A549 (cell line): ENCODE measurements around the gene CBLIF. TPM values are rescaled to one million over a fixed set of nuclear protein-coding genes. Genes with fewer than 3 reads are reported as not detected.
"Not testable (repeated sequence)": the region's sequence is repeated elsewhere in the genome, so short reads cannot be mapped to it uniquely, and the experiment has no call there.

Experiments
- ATAC-seq, 2 experiments: fragments of 200-7000 bp in 1 of 2; fragments of >200 bp in 1 of 2; cut with Nextera tagmentation in 1 of 2; cut with Tn5 transposase in 1 of 2; 3 replicates each; pipeline versions ENCODE4 v1.8.0 to v1.9.1; 2018 to 2020; ENCODE audit warnings: mild to moderate bottlenecking in 1 of 2, moderate library complexity in 1 of 2
- CTCF ChIA-PET: fragments of 300-600 bp; sonication (Branson Sonifier 250); formaldehyde crosslinking; extraction: SDS; loops from one replicate; lab custom pipeline; 2021; ENCODE audit warnings: antibody characterized with exemption, inconsistent platforms; lab: Yijun Ruan, JAX
- POLR2A ChIA-PET: fragments of 350-600 bp; formaldehyde crosslinking; extraction: SDS; loops from one replicate; lab custom pipeline; 2021; ENCODE audit warnings: antibody characterized with exemption, inconsistent platforms; lab: Yijun Ruan, JAX
- DNase-seq, 2 experiments: peaks; one replicate each; pipeline versions ENCODE4 v3.0.0 to v3.0.0-alpha.2; 2011 to 2016; ENCODE audit warnings: low read depth in 1 of 2, low spot score in 1 of 2
- FAIRE-seq: peaks from 2 replicates; lab custom pipeline; 2011; peaks lifted over from hg19 to GRCh38; lab: Jason Lieb, UNC
- H3K27ac ChIP-seq, 2 experiments: fragments of >200 bp; sonication (Bioruptor Twin); formaldehyde crosslinking; 3 replicates each; pipeline ENCODE4 v1.5.1; 2016 to 2017
- H3K4me1 ChIP-seq: fragments of >200 bp; sonication (Bioruptor Twin); formaldehyde crosslinking; 3 replicates; pipeline ENCODE4 v1.6.1; 2016
- H3K4me2 ChIP-seq: fragments of >200 bp; sonication (Bioruptor Twin); formaldehyde crosslinking; 3 replicates; pipeline ENCODE4 v1.6.1; 2016
- H3K4me3 ChIP-seq: fragments of >200 bp; sonication (Bioruptor Twin); formaldehyde crosslinking; 3 replicates; pipeline ENCODE4 v1.5.1; 2016
- H3K9me3 ChIP-seq: fragments of >200 bp; sonication (Bioruptor Twin); formaldehyde crosslinking; 3 replicates; pipeline ENCODE4 v1.6.1; 2016
- ATOH8 ChIP-seq: fragments of 250-450 bp; sonication (Bioruptor Pico); IDR thresholded peaks from 2 replicates; pipeline ENCODE4 v1.5.0; 2020; ENCODE audit warnings: low read depth, mild to moderate bottlenecking, moderate library complexity
- CBX8 ChIP-seq: fragments of 200-600 bp; sonication (generic); IDR thresholded peaks from 2 replicates; pipeline ENCODE4 v1.6.1; 2016
- ESRRA ChIP-seq: fragments of 150-350 bp; IDR thresholded peaks from 2 replicates; pipeline ENCODE4 v1.6.1; 2014; ENCODE audit warnings: mild to moderate bottlenecking, low read length, borderline replicate concordance
- FOSL2 ChIP-seq, 2 experiments: fragments of 450-650 bp in 1 of 2; fragments of >200 bp in 1 of 2; sonication (Bioruptor Twin) in 1 of 2; formaldehyde crosslinking; IDR thresholded peaks; 2 replicates each; pipeline versions ENCODE4 v1.5.0 to v1.6.1; 2016 to 2020; ENCODE audit warnings: mild to moderate bottlenecking in 1 of 2, moderate library complexity in 1 of 2
- FOXS1 ChIP-seq: fragments of 250-450 bp; sonication (Bioruptor Pico); IDR thresholded peaks from 2 replicates; pipeline ENCODE4 v1.5.0; 2020; ENCODE audit warnings: mild to moderate bottlenecking, moderate library complexity
- GATA3 ChIP-seq: IDR thresholded peaks from 2 replicates; pipeline ENCODE4 v1.6.1; 2012; ENCODE audit warnings: borderline replicate concordance
- HEYL ChIP-seq: fragments of 250-450 bp; sonication (Bioruptor Pico); IDR thresholded peaks from 2 replicates; pipeline ENCODE4 v1.8.0; 2021; ENCODE audit warnings: mild to moderate bottlenecking, moderate library complexity
- JUN ChIP-seq, 2 experiments: fragments of >200 bp; sonication (Bioruptor Twin); formaldehyde crosslinking; IDR thresholded peaks; 2 replicates in 1 of 2; 3 replicates in 1 of 2; pipeline ENCODE4 v1.6.1; 2016 to 2017
- KDM1A ChIP-seq: fragments of 200-600 bp; sonication (generic); IDR thresholded peaks from 2 replicates; pipeline ENCODE4 v1.6.1; 2016; ENCODE audit warnings: low read depth, mild to moderate bottlenecking
- KDM5A ChIP-seq: fragments of 200-600 bp; sonication (generic); IDR thresholded peaks from 2 replicates; pipeline ENCODE4 v1.6.1; 2016; ENCODE audit warnings: antibody characterized with exemption, mild to moderate bottlenecking
- MAFK ChIP-seq: fragments of 450-650 bp; IDR thresholded peaks from 2 replicates; pipeline ENCODE4 v1.6.1; 2014; ENCODE audit not compliant: partially characterized antibody
- NPAS2 ChIP-seq: fragments of 250-450 bp; sonication (Bioruptor Pico); IDR thresholded peaks from 2 replicates; pipeline ENCODE4 v1.8.0; 2022; ENCODE audit warnings: mild to moderate bottlenecking, moderate library complexity, borderline replicate concordance
- NR3C1 ChIP-seq: fragments of >200 bp; sonication (Bioruptor Twin); formaldehyde crosslinking; IDR thresholded peaks from 3 replicates; pipeline ENCODE4 v1.6.1; 2017
- POLR2A ChIP-seq: IDR thresholded peaks from 2 replicates; pipeline ENCODE4 v1.6.1; 2012; ENCODE audit warnings: mild to moderate bottlenecking, low read length
- RAD21 ChIP-seq, 2 experiments: fragments of >200 bp in 1 of 2; sonication (Bioruptor Twin) in 1 of 2; formaldehyde crosslinking in 1 of 2; IDR thresholded peaks in 1 of 2; conservative IDR thresholded peaks in 1 of 2; 2 replicates in 1 of 2; 3 replicates in 1 of 2; pipeline ENCODE4 v1.6.1; 2012 to 2018; ENCODE audit warnings: inconsistent platforms in 1 of 2
- TFCP2L1 ChIP-seq: fragments of 250-450 bp; sonication (Bioruptor Pico); IDR thresholded peaks from 2 replicates; pipeline ENCODE4 v1.5.0; 2021; ENCODE audit warnings: mild to moderate bottlenecking
- ZNF302 ChIP-seq: fragments of 250-450 bp; sonication (Bioruptor Pico); IDR thresholded peaks from 2 replicates; pipeline ENCODE4 v1.9.0; 2021; ENCODE audit warnings: inconsistent platforms, mild to moderate bottlenecking, moderate library complexity
- WGBS: methylation state at CpG from one replicate; pipeline ENCODE4 v1.1.6; 2017; ENCODE audit errors: missing lambda C conversion rate; 5-methylcytosine and 5-hydroxymethylcytosine counted together
- polyA plus RNA-seq, 4 experiments: library from polyadenylated mRNA; depleted of rRNA in 3 of 4; stranded (reverse); fragments of >200 nt; fragmentation: RNase III in 1 of 4; extraction: RNeasy Plus Mini Kit Qiagen cat#74134 plus additional on column Dnase treatment in 1 of 4; gene quantifications; 2 replicates in 3 of 4; 3 replicates in 1 of 4; pipeline ENCODE4 v1.2.3, GENCODE V29; 2011 to 2017

CBLIF gene
- polyA plus RNA-seq, 2 of the 4 experiments (the other 2 are of a cell fraction), result not detected

- H3K4me2 ChIP-seq, result no peak overlapping the region; the same call in 2 of the 3 replicates
- POLR2A ChIA-PET, result no interaction called here
- 6% methylated on average over 2 of the region's 2 CpGs for WGBS
- CTCF ChIA-PET, result no interaction called here
- no peak overlapping the region for H3K27ac ChIP-seq
- ATAC-seq (peak; percentile 54 to 56; a peak in 3 of 6 replicates), FAIRE-seq (no peak), DNase-seq (peak in 1 of 2 experiments; percentile 44)
- no peak overlapping the region for H3K4me3 ChIP-seq
- TF ChIP-seq MAFK (peak; percentile 65), GATA3 (no peak)
- peaks cover 6% of the 10 kb centered on the region; the same call in 1 of the 3 replicates for H3K4me1 ChIP-seq
- H3K9me3 ChIP-seq, result no peaks in the 10 kb centered on the region
These were observed 3.8 kb upstream of the CBLIF start for GRCh38 chr11:59849129-59849528.

GRCh38 chr11:59848439-59848838, 3.1 kb upstream of the CBLIF start:
- POLR2A ChIA-PET, H3K4me2 ChIP-seq, H3K4me3 ChIP-seq, ATAC-seq, CTCF ChIA-PET, FAIRE-seq, H3K9me3 ChIP-seq, DNase-seq, H3K4me1 ChIP-seq, H3K27ac ChIP-seq: not testable (repeated sequence)
- 67% methylated on average over 6 of the region's 6 CpGs for WGBS

- DNase-seq, result no peak
- ChIA-PET CTCF (no interaction called here), POLR2A (no interaction called here)
- Histone ChIP-seq H3K4me2 (no peak overlapping the region), H3K4me3 (no peak overlapping the region), H3K9me3 (no peaks in the 10 kb centered on the region), H3K4me1 (peaks cover 6% of the 10 kb centered on the region; the same call in 1 of the 3 replicates), H3K27ac (no peak overlapping the region)
- ATAC-seq, result no peak
- WGBS, result 60% methylated on average over 3 of the region's 3 CpGs
- no peak for TF ChIP-seq ZNF302 (CRISPR knock-in tag)
- no peak for TF ChIP-seq RAD21 (conservative IDR thresholded peaks at IDR 0.05 in 1 of 2, IDR thresholded peaks at IDR 0.05 in 1 of 2)
- TF ChIP-seq MAFK, result no peak
- no peak for FAIRE-seq
These were observed 2.3 kb upstream of the CBLIF start for GRCh38 chr11:59847626-59848025.

- Histone ChIP-seq H3K4me1 (peaks cover 6% of the 10 kb centered on the region; the same call in 1 of the 3 replicates), H3K4me3 (no peak overlapping the region), H3K4me2 (no peak overlapping the region), H3K9me3 (no peaks in the 10 kb centered on the region), H3K27ac (no peak overlapping the region)
- 45% methylated on average over 5 of the region's 5 CpGs for WGBS
- no peak for FAIRE-seq
- ChIA-PET POLR2A (no interaction called here), CTCF (interaction anchor here (0.8 to 1.1 kb wide), 3 partner anchors 9 to 23 kb away, joined by 3 read pairs; no protein-coding TSS in a partner anchor)
- no peak for TF ChIP-seq ESRRA
- no peak for TF ChIP-seq POLR2A
- TF ChIP-seq JUN (IDR thresholded peaks at IDR 0.05), result no peak
- TF ChIP-seq HEYL (CRISPR knock-in tag), result no peak
- no peak for TF ChIP-seq KDM5A
- no peak for TF ChIP-seq FOXS1 (CRISPR knock-in tag)
- TF ChIP-seq NR3C1, result no peak
- no peak for TF ChIP-seq KDM1A
- no peak for TF ChIP-seq CBX8
- TF ChIP-seq TFCP2L1, result no peak
- TF ChIP-seq NPAS2 (CRISPR knock-in tag), result no peak
- no peak for TF ChIP-seq FOSL2 (IDR thresholded peaks at IDR 0.05)
- no peak for TF ChIP-seq FOSL2 (CRISPR knock-in tag; IDR thresholded peaks at IDR 0.05)
- no peak for DNase-seq
- ATAC-seq, result no peak
These were observed 1.3 kb upstream of the CBLIF start for GRCh38 chr11:59846556-59846955.

- 27% methylated on average over 10 of the region's 12 CpGs for WGBS
- TF ChIP-seq ATOH8 (CRISPR knock-in tag), result no peak
- no peak for TF ChIP-seq NR3C1
- TF ChIP-seq, all 56 proteins: peak for 0
- H3K9me3 ChIP-seq, result no peaks in the 10 kb centered on the region
- no peak overlapping the region for H3K4me2 ChIP-seq
- no peak for DNase-seq
- H3K4me1 ChIP-seq, result no peaks in the 10 kb centered on the region
- no peak for FAIRE-seq
- ATAC-seq, result no peak
- no peak overlapping the region for H3K27ac ChIP-seq
- POLR2A ChIA-PET, result no interaction called here
- no peak overlapping the region for H3K4me3 ChIP-seq
- CTCF ChIA-PET, result no interaction called here
These were observed 3.0 kb downstream of the CBLIF start for GRCh38 chr11:59842316-59842715.
